ENCODE measurements around the gene CARTPT. TPM values are rescaled to one million over a fixed set of nuclear protein-coding genes. Genes with fewer than 3 reads are reported as not detected.

Gene CARTPT
- total and polyA plus RNA-seq, 9 of the 15 experiments (the other 6 are each of a cell fraction or from before 2014, with no cell fraction given), result not detected

GRCh38 chr5:71706906-71707305 lies 12.2 kb upstream of the CARTPT start:
- intact Hi-C loops (cut with micrococcal nuclease), result no loop called here
- Histone ChIP-seq H3K79me2 (ENCODE audit: control insufficient read depth, insufficient read depth, low read length) (no peaks in the 10 kb centered on the region), H3K4me1 (replicated peaks in 1 of 2; ENCODE audit: control insufficient read depth in 2 of 2, insufficient read depth in 2 of 2, low read length in 2 of 2) (no peaks in the 10 kb centered on the region), H3K9ac (ENCODE audit: insufficient read depth in 1 of 2, low read depth in 2 of 2, low read length in 2 of 2) (no peak overlapping the region), H2AFZ (ENCODE audit: low read depth, low read length) (no peak overlapping the region), H3K36me3 (ENCODE audit: control insufficient read depth, insufficient read depth, low read length) (no peaks in the 10 kb centered on the region), H4K20me1 (replicated peaks; ENCODE audit: control insufficient read depth, insufficient read depth, low read length) (no peaks in the 10 kb centered on the region), H3K4me2 (ENCODE audit: insufficient read depth, low read length) (no peak overlapping the region), H3K27me3 (ENCODE audit: control insufficient read depth in 2 of 2, insufficient read depth in 2 of 2, low read length in 2 of 2) (peaks cover 21 to 30% of the 10 kb centered on the region in 2 experiments), H3K9me3 (replicated peaks; ENCODE audit: control insufficient read depth, insufficient read depth, low read depth, low read length) (no peaks in the 10 kb centered on the region), H3K4me3 (no peak overlapping the region), H3K9me1 (ENCODE audit: control insufficient read depth, insufficient read depth, low read length) (peaks cover 2% of the 10 kb centered on the region), H3K27ac (ENCODE audit: extremely low read depth, low read depth, low read length) (no peak overlapping the region)
- BruUV-seq (replicated peaks), result no TSS peak
- ChIA-PET CTCF (ENCODE audit: low intra/inter-chr PET ratio) (interaction anchor here (0.6 kb wide), 1 partner anchor 114 kb away, joined by 5 read pairs; no protein-coding TSS in a partner anchor), POLR2A (interaction anchor here (0.7 kb wide), 1 partner anchor 13 kb away, joined by 3 read pairs; the partner anchor contains the start of gene CARTPT)
- DNase-seq (ENCODE audit: extremely low read depth in 1 of 4, low spot score in 3 of 4), result no peak
- FAIRE-seq, result no peak
- no peak for ATAC-seq
- 0% methylated on average over 3 of the region's 3 CpGs for WGBS (ENCODE audit: insufficient coverage, low coverage, missing lambda C conversion rate)
- in situ Hi-C loops (cut with MboI), result no loop called here
- TF ChIP-seq C11orf30 (IDR thresholded peaks at IDR 0.05; ENCODE audit: low read depth) (no peak), CBX5 (IDR thresholded peaks at IDR 0.05; ENCODE audit: borderline replicate concordance, low read depth) (no peak), NR0B1 (IDR thresholded peaks at IDR 0.05; ENCODE audit: partially characterized antibody) (no peak), FOXK2 (conservative IDR thresholded peaks at IDR 0.05 in 1 of 2, IDR thresholded peaks at IDR 0.05 in 1 of 2; ENCODE audit: low read depth in 2 of 2) (no peak), NELFE (IDR thresholded peaks at IDR 0.05; ENCODE audit: insufficient read depth, insufficient read length) (no peak), SLC30A9 (CRISPR knock-in tag; IDR thresholded peaks at IDR 0.05) (no peak), NUFIP1 (IDR thresholded peaks at IDR 0.05; ENCODE audit: partially characterized antibody) (no peak)
- TF ChIP-seq, protein P1, sequence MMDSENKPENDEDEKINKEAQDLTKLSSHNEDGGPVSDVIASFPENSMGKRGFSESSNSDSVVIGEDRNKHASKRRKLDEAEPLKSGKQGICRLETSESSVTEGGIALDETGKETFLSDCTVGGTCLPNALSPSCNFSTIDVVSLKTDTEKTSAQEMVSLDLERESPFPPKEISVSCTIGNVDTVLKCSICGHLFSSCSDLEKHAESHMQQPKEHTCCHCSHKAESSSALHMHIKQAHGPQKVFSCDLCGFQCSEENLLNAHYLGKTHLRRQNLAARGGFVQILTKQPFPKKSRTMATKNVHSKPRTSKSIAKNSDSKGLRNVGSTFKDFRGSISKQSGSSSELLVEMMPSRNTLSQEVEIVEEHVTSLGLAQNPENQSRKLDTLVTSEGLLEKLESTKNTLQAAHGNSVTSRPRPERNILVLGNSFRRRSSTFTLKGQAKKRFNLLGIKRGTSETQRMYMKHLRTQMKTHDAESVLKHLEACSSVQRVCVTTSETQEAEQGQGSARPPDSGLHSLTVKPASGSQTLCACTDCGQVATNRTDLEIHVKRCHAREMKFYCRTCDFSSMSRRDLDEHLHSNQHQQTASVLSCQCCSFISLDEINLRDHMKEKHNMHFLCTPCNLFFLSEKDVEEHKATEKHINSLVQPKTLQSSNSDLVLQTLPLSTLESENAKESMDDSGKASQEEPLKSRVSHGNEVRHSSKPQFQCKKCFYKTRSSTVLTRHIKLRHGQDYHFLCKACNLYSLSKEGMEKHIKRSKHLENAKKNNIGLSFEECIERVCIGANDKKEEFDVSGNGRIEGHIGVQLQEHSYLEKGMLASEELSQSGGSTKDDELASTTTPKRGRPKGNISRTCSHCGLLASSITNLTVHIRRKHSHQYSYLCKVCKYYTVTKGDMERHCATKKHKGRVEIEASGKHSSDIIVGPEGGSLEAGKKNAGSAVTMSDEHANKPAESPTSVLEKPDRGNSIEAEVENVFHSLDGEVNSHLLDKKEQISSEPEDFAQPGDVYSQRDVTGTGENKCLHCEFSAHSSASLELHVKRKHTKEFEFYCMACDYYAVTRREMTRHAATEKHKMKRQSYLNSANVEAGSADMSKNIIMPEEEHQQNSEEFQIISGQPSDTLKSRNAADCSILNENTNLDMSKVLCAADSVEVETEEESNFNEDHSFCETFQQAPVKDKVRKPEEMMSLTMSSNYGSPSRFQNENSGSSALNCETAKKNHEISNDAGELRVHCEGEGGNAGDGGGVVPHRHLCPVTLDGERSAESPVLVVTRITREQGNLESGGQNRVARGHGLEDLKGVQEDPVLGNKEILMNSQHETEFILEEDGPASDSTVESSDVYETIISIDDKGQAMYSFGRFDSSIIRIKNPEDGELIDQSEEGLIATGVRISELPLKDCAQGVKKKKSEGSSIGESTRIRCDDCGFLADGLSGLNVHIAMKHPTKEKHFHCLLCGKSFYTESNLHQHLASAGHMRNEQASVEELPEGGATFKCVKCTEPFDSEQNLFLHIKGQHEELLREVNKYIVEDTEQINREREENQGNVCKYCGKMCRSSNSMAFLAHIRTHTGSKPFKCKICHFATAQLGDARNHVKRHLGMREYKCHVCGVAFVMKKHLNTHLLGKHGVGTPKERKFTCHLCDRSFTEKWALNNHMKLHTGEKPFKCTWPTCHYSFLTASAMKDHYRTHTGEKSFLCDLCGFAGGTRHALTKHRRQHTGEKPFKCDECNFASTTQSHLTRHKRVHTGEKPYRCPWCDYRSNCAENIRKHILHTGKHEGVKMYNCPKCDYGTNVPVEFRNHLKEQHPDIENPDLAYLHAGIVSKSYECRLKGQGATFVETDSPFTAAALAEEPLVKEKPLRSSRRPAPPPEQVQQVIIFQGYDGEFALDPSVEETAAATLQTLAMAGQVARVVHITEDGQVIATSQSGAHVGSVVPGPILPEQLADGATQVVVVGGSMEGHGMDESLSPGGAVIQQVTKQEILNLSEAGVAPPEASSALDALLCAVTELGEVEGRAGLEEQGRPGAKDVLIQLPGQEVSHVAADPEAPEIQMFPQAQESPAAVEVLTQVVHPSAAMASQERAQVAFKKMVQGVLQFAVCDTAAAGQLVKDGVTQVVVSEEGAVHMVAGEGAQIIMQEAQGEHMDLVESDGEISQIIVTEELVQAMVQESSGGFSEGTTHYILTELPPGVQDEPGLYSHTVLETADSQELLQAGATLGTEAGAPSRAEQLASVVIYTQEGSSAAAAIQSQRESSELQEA (IDR thresholded peaks at IDR 0.05; ENCODE audit: low read depth), result no peak
- TF ChIP-seq, protein P2, sequence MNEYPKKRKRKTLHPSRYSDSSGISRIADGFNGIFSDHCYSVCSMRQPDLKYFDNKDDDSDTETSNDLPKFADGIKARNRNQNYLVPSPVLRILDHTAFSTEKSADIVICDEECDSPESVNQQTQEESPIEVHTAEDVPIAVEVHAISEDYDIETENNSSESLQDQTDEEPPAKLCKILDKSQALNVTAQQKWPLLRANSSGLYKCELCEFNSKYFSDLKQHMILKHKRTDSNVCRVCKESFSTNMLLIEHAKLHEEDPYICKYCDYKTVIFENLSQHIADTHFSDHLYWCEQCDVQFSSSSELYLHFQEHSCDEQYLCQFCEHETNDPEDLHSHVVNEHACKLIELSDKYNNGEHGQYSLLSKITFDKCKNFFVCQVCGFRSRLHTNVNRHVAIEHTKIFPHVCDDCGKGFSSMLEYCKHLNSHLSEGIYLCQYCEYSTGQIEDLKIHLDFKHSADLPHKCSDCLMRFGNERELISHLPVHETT (CRISPR knock-in tag; conservative IDR thresholded peaks at IDR 0.05 in 1 of 2, IDR thresholded peaks at IDR 0.05 in 1 of 2), result no peak

All from K562 (cell line).